ENCODE data around the gene KHDRBS2. TPM values are rescaled to one million over a fixed set of nuclear protein-coding genes. Genes with fewer than 3 reads are reported as not detected.

The KHDRBS2 gene
- total RNA-seq, 1 donor from 2014 or later = 14.0 TPM

DNA sequence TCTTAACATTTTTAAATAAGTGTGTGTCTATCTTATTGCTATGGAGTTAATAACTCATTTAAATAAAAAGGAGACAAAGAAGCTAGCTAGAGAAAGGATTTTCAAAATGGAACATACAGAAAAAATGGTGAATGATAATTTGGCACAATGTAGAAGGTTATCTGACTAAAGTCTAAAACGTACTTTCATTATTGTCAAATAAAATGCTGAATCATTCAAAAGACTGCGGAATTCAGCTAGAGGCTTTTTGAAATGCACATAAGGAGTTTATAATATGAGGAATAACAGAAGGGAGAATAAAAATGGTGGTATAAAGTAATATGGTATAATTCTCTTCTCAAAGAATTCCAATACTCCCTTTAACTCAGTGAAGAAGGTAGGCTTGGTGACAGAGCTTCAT lies 597.9 kb downstream of the KHDRBS2 start:
- DNase-seq (ENCODE audit: low spot score) = no peak
- peaks cover 2% of the 10 kb centered on the region for H3K4me1 Mint-ChIP-seq
- H3K9me3 ChIP-seq (ENCODE audit: low read depth) = no peaks in the 10 kb centered on the region
- no peak overlapping the region for H3K27ac Mint-ChIP-seq
- no peak overlapping the region for H3K27ac ChIP-seq
- H3K36me3 ChIP-seq = no peaks in the 10 kb centered on the region
- no peaks in the 10 kb centered on the region for H3K27me3 Mint-ChIP-seq (ENCODE audit: insufficient read depth, low read depth)
- no peak overlapping the region for H3K4me3 ChIP-seq
- no peaks in the 10 kb centered on the region for H4K20me1 ChIP-seq (ENCODE audit: low read depth)
- H3K36me3 Mint-ChIP-seq = no peaks in the 10 kb centered on the region
- no peak overlapping the region for H3K9ac ChIP-seq
- H2AFZ ChIP-seq (replicated peaks) = no peak overlapping the region
- no peaks in the 10 kb centered on the region for H3F3A ChIP-seq (ENCODE audit: low read depth)
- TF ChIP-seq, protein P1, sequence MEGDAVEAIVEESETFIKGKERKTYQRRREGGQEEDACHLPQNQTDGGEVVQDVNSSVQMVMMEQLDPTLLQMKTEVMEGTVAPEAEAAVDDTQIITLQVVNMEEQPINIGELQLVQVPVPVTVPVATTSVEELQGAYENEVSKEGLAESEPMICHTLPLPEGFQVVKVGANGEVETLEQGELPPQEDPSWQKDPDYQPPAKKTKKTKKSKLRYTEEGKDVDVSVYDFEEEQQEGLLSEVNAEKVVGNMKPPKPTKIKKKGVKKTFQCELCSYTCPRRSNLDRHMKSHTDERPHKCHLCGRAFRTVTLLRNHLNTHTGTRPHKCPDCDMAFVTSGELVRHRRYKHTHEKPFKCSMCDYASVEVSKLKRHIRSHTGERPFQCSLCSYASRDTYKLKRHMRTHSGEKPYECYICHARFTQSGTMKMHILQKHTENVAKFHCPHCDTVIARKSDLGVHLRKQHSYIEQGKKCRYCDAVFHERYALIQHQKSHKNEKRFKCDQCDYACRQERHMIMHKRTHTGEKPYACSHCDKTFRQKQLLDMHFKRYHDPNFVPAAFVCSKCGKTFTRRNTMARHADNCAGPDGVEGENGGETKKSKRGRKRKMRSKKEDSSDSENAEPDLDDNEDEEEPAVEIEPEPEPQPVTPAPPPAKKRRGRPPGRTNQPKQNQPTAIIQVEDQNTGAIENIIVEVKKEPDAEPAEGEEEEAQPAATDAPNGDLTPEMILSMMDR (IDR thresholded peaks at IDR 0.05) = no peak
- TF ChIP-seq EZH2 (IDR thresholded peaks at IDR 0.05) (no peak), EZH2phosphoT487 (IDR thresholded peaks at IDR 0.05) (no peak)
- no peaks in the 10 kb centered on the region for H3K79me2 ChIP-seq (ENCODE audit: low read depth)
- no peaks in the 10 kb centered on the region for H3K27me3 ChIP-seq
- H3K4me3 Mint-ChIP-seq = no peak overlapping the region
- H3K4me1 ChIP-seq = peaks cover under 1% of the 10 kb centered on the region
- no peaks in the 10 kb centered on the region for H3K9me3 Mint-ChIP-seq
- no peak overlapping the region for H3K4me2 ChIP-seq

DNA sequence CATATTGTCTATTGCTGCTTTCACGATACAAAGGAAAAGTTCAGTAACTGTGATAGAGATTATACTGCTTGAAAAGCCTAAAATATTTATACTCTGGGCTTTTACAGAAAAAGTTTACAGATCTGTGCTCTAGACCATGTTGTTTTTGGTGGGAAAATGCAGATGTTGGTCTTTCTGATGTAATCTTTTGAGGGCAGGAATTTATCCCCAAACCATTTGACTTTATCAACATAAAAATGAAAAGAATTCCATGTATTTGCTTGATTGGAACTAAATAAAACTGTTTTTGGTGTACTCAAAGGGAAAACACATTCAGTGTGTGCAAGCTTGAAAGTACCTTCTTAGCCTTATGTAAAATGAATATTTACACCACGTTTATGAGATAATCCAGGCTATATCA lies 603.5 kb downstream of the KHDRBS2 start:
- H3K4me1 Mint-ChIP-seq = peaks cover 5% of the 10 kb centered on the region
- Histone ChIP-seq H3K4me2 (no peak overlapping the region), H3K27ac (peak overlapping the region; percentile 47), H3K4me3 (no peak overlapping the region), H3K79me2 (ENCODE audit: low read depth) (no peaks in the 10 kb centered on the region), H3F3A (ENCODE audit: low read depth) (no peaks in the 10 kb centered on the region), H3K4me1 (peaks cover 10% of the 10 kb centered on the region), H3K9ac (no peak overlapping the region), H3K36me3 (no peaks in the 10 kb centered on the region), H2AFZ (replicated peaks) (no peak overlapping the region), H3K9me3 (ENCODE audit: low read depth) (no peaks in the 10 kb centered on the region), H3K27me3 (no peaks in the 10 kb centered on the region), H4K20me1 (ENCODE audit: low read depth) (no peaks in the 10 kb centered on the region)
- no peaks in the 10 kb centered on the region for H3K27me3 Mint-ChIP-seq (ENCODE audit: insufficient read depth, low read depth)
- H3K36me3 Mint-ChIP-seq = peaks cover 2% of the 10 kb centered on the region
- H3K4me3 Mint-ChIP-seq = no peak overlapping the region
- H3K27ac Mint-ChIP-seq = no peak overlapping the region
- H3K9me3 Mint-ChIP-seq = no peaks in the 10 kb centered on the region
- TF ChIP-seq EZH2phosphoT487 (IDR thresholded peaks at IDR 0.05) = no peak
- DNase-seq (ENCODE audit: low spot score) = no peak

GRCh38 chr6:61679625-61680024 lies 606.4 kb downstream of the KHDRBS2 start:
- no peak overlapping the region for H3K4me3 Mint-ChIP-seq
- Histone ChIP-seq H3K9ac (no peak overlapping the region), H3K36me3 (no peaks in the 10 kb centered on the region), H4K20me1 (ENCODE audit: low read depth) (no peaks in the 10 kb centered on the region), H3K4me1 (peaks cover 10% of the 10 kb centered on the region), H2AFZ (replicated peaks) (no peak overlapping the region), H3K27me3 (no peaks in the 10 kb centered on the region), H3K9me3 (ENCODE audit: low read depth) (no peaks in the 10 kb centered on the region), H3K27ac (no peak overlapping the region), H3K4me2 (no peak overlapping the region), H3K4me3 (no peak overlapping the region), H3F3A (ENCODE audit: low read depth) (no peaks in the 10 kb centered on the region), H3K79me2 (ENCODE audit: low read depth) (no peaks in the 10 kb centered on the region)
- H3K9me3 Mint-ChIP-seq = no peaks in the 10 kb centered on the region
- H3K4me1 Mint-ChIP-seq = peaks cover 5% of the 10 kb centered on the region
- TF ChIP-seq EZH2phosphoT487 (IDR thresholded peaks at IDR 0.05) = no peak
- TF ChIP-seq, protein P1 (IDR thresholded peaks at IDR 0.05) = no peak
- no peak for TF ChIP-seq EZH2 (IDR thresholded peaks at IDR 0.05)
- H3K27ac Mint-ChIP-seq = no peak overlapping the region
- peaks cover 2% of the 10 kb centered on the region for H3K36me3 Mint-ChIP-seq
- no peak for DNase-seq (ENCODE audit: low spot score)
- H3K27me3 Mint-ChIP-seq (ENCODE audit: insufficient read depth, low read depth) = no peaks in the 10 kb centered on the region

DNA sequence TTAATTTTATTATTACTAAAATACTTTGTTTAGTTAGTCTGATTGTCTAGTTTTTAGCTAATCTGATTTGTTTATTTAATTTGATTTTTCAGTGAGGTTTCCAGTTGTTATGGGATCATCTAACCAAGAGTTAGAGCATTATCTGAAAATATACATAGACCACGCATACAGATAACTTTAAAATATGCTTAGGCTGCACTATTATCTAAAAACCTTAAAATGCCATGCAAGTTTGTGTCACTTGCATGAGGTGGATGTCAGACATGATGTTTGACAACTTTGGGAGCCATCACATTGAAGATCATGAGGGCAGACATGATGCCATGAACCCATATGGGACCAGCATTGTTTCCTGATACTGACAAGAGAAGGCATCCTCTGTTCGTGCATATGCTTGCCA lies 610.3 kb downstream of the KHDRBS2 start:
- H3K4me3 Mint-ChIP-seq = no peak overlapping the region
- H3K27me3 ChIP-seq = no peaks in the 10 kb centered on the region
- H3K36me3 ChIP-seq = no peaks in the 10 kb centered on the region
- no peaks in the 10 kb centered on the region for H3K4me1 ChIP-seq
- no peak overlapping the region for H3K4me3 ChIP-seq
- H3K27ac ChIP-seq = no peak overlapping the region
- no peaks in the 10 kb centered on the region for H3K4me1 Mint-ChIP-seq
- DNase-seq (ENCODE audit: low spot score) = no peak
- no peak overlapping the region for H2AFZ ChIP-seq (replicated peaks)
- no peak overlapping the region for H3K4me2 ChIP-seq
- no peaks in the 10 kb centered on the region for H3K27me3 Mint-ChIP-seq (ENCODE audit: insufficient read depth, low read depth)
- TF ChIP-seq EZH2 (IDR thresholded peaks at IDR 0.05) (no peak), EZH2phosphoT487 (IDR thresholded peaks at IDR 0.05) (no peak)
- TF ChIP-seq, protein P1 (IDR thresholded peaks at IDR 0.05) = no peak
- no peaks in the 10 kb centered on the region for H3K9me3 ChIP-seq (ENCODE audit: low read depth)
- peaks cover 2% of the 10 kb centered on the region for H3K9me3 Mint-ChIP-seq
- H3F3A ChIP-seq (ENCODE audit: low read depth) = no peaks in the 10 kb centered on the region
- no peaks in the 10 kb centered on the region for H3K79me2 ChIP-seq (ENCODE audit: low read depth)
- no peak overlapping the region for H3K9ac ChIP-seq
- H3K36me3 Mint-ChIP-seq = no peaks in the 10 kb centered on the region
- H4K20me1 ChIP-seq (ENCODE audit: low read depth) = no peaks in the 10 kb centered on the region
- no peak overlapping the region for H3K27ac Mint-ChIP-seq

Data from neural progenitor cell (in vitro differentiated cells).